H1 (cell line): ENCODE data around the gene LHPP.

Experiments used
- BCL11A ChIP-seq, 2 experiments: IDR thresholded peaks; one replicate each; pipeline ENCODE4 v1.6.1; 2011; ENCODE audit warnings: low read depth in 2 of 2, low read length in 2 of 2, mild to moderate bottlenecking in 2 of 2
- EGR1 ChIP-seq: IDR thresholded peaks from 2 replicates; pipeline ENCODE4 v1.6.1; 2011; ENCODE audit warnings: low read depth, low read length, borderline replicate concordance
- EP300 ChIP-seq, 2 experiments: IDR thresholded peaks; 1 replicate in 1 of 2; 2 replicates in 1 of 2; pipeline ENCODE4 v1.6.1; 2011 to 2012; ENCODE audit warnings: low read depth in 2 of 2, low read length in 2 of 2, mild to moderate bottlenecking in 2 of 2, borderline replicate concordance in 1 of 2, inconsistent platforms in 1 of 2, moderate library complexity in 1 of 2
- GABPA ChIP-seq: IDR thresholded peaks from 2 replicates; pipeline ENCODE4 v1.6.1; 2011; ENCODE audit warnings: mild to moderate bottlenecking, low read length, moderate library complexity, borderline replicate concordance; ENCODE audit not compliant: insufficient read depth
- HDAC2 ChIP-seq, 2 experiments: fragments of 300-600 bp in 1 of 2; sonication (generic) in 1 of 2; IDR thresholded peaks; 2 replicates each; pipeline ENCODE4 v1.6.1; 2011 to 2012; ENCODE audit warnings: low read depth in 2 of 2, low read length in 2 of 2, mild to moderate bottlenecking in 2 of 2, moderate library complexity in 2 of 2, borderline replicate concordance in 1 of 2, inconsistent platforms in 1 of 2
- POLR2A ChIP-seq, 2 experiments: IDR thresholded peaks; 1 replicate in 1 of 2; 2 replicates in 1 of 2; pipeline ENCODE4 v1.6.1; 2011; ENCODE audit warnings: low read depth in 2 of 2, low read length in 2 of 2, mild to moderate bottlenecking in 2 of 2; ENCODE audit errors: control extremely low read depth in 1 of 2
- RAD21 ChIP-seq, 2 experiments: IDR thresholded peaks in 1 of 2; conservative IDR thresholded peaks in 1 of 2; 2 replicates each; pipeline ENCODE4 v1.6.1; 2011; ENCODE audit warnings: low read depth in 2 of 2, low read length in 2 of 2, improper control_type of control experiment in 1 of 2, inconsistent platforms in 1 of 2, mild to moderate bottlenecking in 1 of 2, moderate library complexity in 1 of 2
- RXRA ChIP-seq: IDR thresholded peaks from 2 replicates; pipeline ENCODE4 v1.6.1; 2011; ENCODE audit warnings: low read depth, mild to moderate bottlenecking, low read length, moderate library complexity; ENCODE audit not compliant: insufficient read depth
- SP1 ChIP-seq: IDR thresholded peaks from 2 replicates; pipeline ENCODE4 v1.6.1; 2011; ENCODE audit warnings: low read depth, low read length
- SP4 ChIP-seq: IDR thresholded peaks from 2 replicates; pipeline ENCODE4 v1.6.1; 2012; ENCODE audit warnings: low read length, inconsistent platforms
- TF ChIP-seq, protein P1 (sequence below), 3 experiments: IDR thresholded peaks; 1 replicate in 2 of 3; 2 replicates in 1 of 3; pipeline versions ENCODE4 v1.5.1 to v1.6.1; 2011; ENCODE audit warnings: low read length in 3 of 3, mild to moderate bottlenecking in 3 of 3, inconsistent platforms in 2 of 3, low read depth in 1 of 3, moderate library complexity in 1 of 3; ENCODE audit not compliant: insufficient read depth in 1 of 3; ENCODE audit errors: control extremely low read depth in 1 of 3
- TF ChIP-seq, protein P2 (sequence below): IDR thresholded peaks from 2 replicates; pipeline ENCODE4 v1.6.1; 2011; ENCODE audit warnings: low read depth, mild to moderate bottlenecking, low read length; ENCODE audit not compliant: insufficient read depth

DNA sequence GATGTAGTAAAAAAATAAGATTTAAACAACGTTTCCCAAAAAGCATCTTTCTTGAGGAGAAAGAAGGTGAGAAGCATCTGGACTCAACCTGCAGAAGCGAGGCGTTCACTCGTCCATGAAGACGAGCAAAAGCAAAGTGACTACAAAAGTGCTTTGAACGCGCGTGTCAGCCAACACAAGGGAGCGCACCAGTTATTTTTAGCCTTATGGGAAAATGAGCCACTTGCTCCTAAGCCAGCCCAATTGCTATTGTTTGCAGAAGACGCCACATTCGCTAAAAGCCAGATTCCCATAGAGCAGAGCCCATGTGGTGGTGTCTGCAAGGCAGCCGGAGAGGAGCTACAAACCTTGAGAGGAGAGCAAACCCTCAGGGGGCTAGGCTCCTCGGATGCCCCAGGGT is 160.0 kb downstream of the LHPP start:
- TF ChIP-seq POLR2A (IDR thresholded peaks at IDR 0.05; ENCODE audit: control extremely low read depth in 1 of 2, low read depth in 2 of 2, low read length in 2 of 2) = no peak
- TF ChIP-seq EGR1 = no peak
- TF ChIP-seq, protein P1, sequence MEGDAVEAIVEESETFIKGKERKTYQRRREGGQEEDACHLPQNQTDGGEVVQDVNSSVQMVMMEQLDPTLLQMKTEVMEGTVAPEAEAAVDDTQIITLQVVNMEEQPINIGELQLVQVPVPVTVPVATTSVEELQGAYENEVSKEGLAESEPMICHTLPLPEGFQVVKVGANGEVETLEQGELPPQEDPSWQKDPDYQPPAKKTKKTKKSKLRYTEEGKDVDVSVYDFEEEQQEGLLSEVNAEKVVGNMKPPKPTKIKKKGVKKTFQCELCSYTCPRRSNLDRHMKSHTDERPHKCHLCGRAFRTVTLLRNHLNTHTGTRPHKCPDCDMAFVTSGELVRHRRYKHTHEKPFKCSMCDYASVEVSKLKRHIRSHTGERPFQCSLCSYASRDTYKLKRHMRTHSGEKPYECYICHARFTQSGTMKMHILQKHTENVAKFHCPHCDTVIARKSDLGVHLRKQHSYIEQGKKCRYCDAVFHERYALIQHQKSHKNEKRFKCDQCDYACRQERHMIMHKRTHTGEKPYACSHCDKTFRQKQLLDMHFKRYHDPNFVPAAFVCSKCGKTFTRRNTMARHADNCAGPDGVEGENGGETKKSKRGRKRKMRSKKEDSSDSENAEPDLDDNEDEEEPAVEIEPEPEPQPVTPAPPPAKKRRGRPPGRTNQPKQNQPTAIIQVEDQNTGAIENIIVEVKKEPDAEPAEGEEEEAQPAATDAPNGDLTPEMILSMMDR (IDR thresholded peaks at IDR 0.05; ENCODE audit: control extremely low read depth in 1 of 3, insufficient read depth in 1 of 3, low read depth in 1 of 3, low read length in 3 of 3) = no peak
- TF ChIP-seq RXRA = no peak
- TF ChIP-seq RAD21 (IDR thresholded peaks at IDR 0.05 in 1 of 2, conservative IDR thresholded peaks at IDR 0.05 in 1 of 2; ENCODE audit: low read depth in 2 of 2, low read length in 2 of 2) = no peak
- no peak for TF ChIP-seq EP300 (IDR thresholded peaks at IDR 0.05; ENCODE audit: borderline replicate concordance in 1 of 2, low read depth in 2 of 2, low read length in 2 of 2)
- no peak for TF ChIP-seq GABPA
- no peak for TF ChIP-seq BCL11A (IDR thresholded peaks at IDR 0.05; ENCODE audit: low read depth in 2 of 2, low read length in 2 of 2)
- no peak for TF ChIP-seq SP1
- no peak for TF ChIP-seq HDAC2 (IDR thresholded peaks at IDR 0.05; ENCODE audit: borderline replicate concordance in 1 of 2, low read depth in 2 of 2, low read length in 2 of 2)
- no peak for TF ChIP-seq SP4
- TF ChIP-seq, protein P2, sequence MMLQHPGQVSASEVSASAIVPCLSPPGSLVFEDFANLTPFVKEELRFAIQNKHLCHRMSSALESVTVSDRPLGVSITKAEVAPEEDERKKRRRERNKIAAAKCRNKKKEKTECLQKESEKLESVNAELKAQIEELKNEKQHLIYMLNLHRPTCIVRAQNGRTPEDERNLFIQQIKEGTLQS = no peak
